ENCODE data around the gene COPA.

The COPA gene

DNA sequence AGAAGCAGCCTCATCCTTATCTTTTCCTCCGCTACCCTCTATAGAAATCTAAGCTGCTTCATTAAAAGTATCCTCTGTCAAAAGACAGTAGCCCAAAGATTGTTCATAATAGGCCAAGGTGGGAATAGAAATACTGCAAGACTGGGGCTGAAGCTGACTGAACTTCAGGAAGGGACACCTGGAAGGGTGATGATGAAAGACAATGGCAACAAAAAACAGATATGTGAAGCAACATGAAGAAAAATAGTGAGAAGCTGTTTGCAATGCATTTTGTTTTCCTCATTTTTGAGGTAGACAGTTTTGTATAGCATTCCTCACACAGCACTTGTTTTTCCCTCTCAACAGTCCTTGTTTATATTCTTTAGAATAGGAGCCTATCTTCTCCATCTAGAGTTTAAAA lies 97.6 kb downstream of the COPA start:
- no peak overlapping the region for H3K4me3 ChIP-seq (ENCODE audit: low read length)
- TF ChIP-seq, protein P1, sequence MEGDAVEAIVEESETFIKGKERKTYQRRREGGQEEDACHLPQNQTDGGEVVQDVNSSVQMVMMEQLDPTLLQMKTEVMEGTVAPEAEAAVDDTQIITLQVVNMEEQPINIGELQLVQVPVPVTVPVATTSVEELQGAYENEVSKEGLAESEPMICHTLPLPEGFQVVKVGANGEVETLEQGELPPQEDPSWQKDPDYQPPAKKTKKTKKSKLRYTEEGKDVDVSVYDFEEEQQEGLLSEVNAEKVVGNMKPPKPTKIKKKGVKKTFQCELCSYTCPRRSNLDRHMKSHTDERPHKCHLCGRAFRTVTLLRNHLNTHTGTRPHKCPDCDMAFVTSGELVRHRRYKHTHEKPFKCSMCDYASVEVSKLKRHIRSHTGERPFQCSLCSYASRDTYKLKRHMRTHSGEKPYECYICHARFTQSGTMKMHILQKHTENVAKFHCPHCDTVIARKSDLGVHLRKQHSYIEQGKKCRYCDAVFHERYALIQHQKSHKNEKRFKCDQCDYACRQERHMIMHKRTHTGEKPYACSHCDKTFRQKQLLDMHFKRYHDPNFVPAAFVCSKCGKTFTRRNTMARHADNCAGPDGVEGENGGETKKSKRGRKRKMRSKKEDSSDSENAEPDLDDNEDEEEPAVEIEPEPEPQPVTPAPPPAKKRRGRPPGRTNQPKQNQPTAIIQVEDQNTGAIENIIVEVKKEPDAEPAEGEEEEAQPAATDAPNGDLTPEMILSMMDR (conservative IDR thresholded peaks at IDR 0.05; ENCODE audit: low read depth, low read length), result no peak
- no peak for DNase-seq (ENCODE audit: low read depth)

DNA sequence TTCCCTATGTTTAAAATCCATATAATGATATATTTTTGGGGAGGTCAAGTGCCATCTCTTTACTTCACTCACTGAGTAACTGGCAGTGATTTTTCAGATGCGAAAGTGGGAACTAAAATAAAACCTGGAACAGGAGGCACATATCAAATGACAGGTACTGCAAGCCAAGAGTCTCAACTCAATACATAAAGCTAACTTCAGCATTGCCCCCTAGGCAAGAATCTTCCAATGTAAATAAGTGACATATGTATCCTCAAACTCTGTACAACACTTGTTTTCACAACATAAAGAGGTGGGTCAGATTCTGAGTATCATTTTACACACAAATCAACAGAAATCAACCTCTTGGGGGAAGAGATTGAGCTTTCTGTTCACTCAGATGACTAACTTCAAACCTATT lies 98.8 kb downstream of the COPA start:
- DNase-seq (ENCODE audit: low read depth), result no peak
- H3K4me3 ChIP-seq (ENCODE audit: low read length), result no peak overlapping the region
- TF ChIP-seq, protein P1 (conservative IDR thresholded peaks at IDR 0.05; ENCODE audit: low read depth, low read length), result no peak

DNA sequence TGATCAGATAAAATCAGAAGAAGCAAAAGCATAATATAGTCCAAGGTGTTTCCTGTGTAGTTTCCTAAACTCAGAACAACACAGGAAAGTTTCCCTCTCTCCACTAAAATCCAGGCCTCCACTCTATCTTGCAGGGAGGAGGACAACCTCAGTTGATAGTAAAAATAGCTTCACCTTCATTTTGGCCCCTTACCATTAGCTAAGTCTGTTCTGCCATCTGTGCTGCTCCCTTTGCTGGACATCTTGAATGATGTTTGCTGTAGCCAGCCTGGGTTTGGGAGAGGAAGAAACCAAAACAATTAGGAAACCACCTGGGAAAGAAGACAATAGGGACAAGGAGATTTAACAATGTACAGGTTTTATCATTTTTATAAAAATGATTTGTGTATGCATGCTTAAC lies 99.3 kb downstream of the COPA start:
- H3K4me3 ChIP-seq (ENCODE audit: low read length), result no peak overlapping the region
- TF ChIP-seq, protein P1 (conservative IDR thresholded peaks at IDR 0.05; ENCODE audit: low read depth, low read length), result no peak
- DNase-seq (ENCODE audit: low read depth), result no peak

DNA sequence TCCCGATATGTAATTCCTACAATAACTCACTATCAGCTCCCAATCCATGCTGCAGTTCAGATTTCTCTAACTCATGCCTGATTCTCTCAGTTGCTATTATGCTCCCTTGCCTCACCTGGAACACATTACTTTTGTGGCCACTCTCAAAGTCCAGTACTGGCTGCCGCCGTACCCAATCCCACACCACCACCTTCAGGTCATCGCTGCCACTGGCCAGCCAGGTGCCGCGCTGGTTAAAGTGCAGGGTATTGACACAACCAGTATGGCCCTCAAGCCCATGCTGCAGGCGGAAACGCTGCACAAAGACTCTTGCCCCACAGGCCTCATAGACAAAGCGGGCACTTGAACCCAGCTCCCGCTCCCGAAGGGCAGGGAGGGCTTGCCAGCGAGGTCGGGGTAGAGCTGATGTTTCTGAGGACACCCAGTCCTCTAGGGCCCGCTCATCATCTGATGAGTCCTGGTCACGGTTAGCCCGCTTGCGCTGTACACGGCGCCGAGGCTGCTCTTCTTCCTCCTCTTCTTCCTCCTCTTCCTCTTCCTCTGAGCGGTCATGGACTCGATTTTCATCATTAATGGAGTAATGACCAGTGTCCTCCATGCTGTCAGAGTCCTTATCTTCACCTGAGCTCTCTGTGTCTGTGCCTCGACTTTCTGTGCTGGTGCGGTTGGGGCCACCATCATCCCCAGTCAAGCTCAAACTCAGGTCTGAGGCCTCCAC lies 103.3 kb downstream of the COPA start:
- no peak overlapping the region for H3K4me3 ChIP-seq (ENCODE audit: low read length)
- TF ChIP-seq, protein P1 (conservative IDR thresholded peaks at IDR 0.05; ENCODE audit: low read depth, low read length), result no peak
- no peak for DNase-seq (ENCODE audit: low read depth)

Measured in retinal pigment epithelial cell (primary cell).